Measurements from ENCODE around the gene CCDC91.

DNA sequence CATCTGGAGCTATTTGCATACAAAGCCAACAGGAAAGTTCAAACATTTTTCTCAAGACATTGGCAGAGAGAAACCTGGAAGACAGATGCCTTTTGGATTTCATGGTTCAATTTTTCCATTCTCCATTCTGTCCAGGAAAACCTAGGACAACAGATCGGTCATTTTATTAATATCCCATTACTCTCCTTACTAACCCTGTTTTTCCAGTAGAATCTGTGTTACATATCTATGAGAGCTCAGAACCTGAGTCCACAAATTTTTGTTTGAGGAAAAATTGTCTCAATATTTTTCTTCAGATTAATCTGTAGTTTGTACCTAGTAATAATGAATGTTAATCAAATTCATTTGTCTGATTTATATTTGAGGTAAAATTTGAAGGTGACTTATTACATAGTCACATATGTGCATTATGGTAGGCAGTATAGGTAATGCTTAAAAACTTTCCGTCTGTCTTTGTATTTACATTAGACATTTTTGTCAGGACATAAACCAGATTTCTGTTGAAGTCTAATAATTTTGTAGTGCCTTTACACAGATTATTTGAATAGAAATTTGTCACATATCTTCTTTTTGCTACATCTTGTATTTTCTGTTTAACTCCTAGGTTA lies 75.3 kb downstream of the CCDC91 start:
- TF ChIP-seq, protein P1, sequence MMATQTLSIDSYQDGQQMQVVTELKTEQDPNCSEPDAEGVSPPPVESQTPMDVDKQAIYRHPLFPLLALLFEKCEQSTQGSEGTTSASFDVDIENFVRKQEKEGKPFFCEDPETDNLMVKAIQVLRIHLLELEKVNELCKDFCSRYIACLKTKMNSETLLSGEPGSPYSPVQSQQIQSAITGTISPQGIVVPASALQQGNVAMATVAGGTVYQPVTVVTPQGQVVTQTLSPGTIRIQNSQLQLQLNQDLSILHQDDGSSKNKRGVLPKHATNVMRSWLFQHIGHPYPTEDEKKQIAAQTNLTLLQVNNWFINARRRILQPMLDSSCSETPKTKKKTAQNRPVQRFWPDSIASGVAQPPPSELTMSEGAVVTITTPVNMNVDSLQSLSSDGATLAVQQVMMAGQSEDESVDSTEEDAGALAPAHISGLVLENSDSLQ (IDR thresholded peaks at IDR 0.05), result no peak
- TF ChIP-seq FOXA1 (IDR thresholded peaks at IDR 0.05) (no peak), SUZ12 (IDR thresholded peaks at IDR 0.05) (no peak), SP1 (IDR thresholded peaks at IDR 0.05) (no peak), TARDBP (IDR thresholded peaks at IDR 0.05) (no peak)
